Measurements from ENCODE around the gene ATP10B. TPM values are rescaled to one million over a fixed set of nuclear protein-coding genes. Genes with fewer than 3 reads are reported as not detected.
"Not testable (repeated sequence)": the region's sequence is repeated elsewhere in the genome, so short reads cannot be mapped to it uniquely, and the experiment has no call there.

The ATP10B gene
- total RNA-seq, 2 experiments from 2014 or later: not detected

- H3K36me3 Mint-ChIP-seq: no peaks in the 10 kb centered on the region
- no peak overlapping the region for H3K27ac Mint-ChIP-seq
- H3K9me3 Mint-ChIP-seq: no peaks in the 10 kb centered on the region
- no peaks in the 10 kb centered on the region for H3K27me3 Mint-ChIP-seq
- DNase-seq: no peak
- ChIA-PET POLR2A (interaction anchor here (0.6 kb wide), 1 partner anchor 172 kb away, joined by 3 read pairs; no protein-coding TSS in a partner anchor), CTCF (no interaction called here)
- intact Hi-C loops (cut with micrococcal nuclease): no loop called here
- H3K4me3 Mint-ChIP-seq: no peak overlapping the region
- H3K4me1 Mint-ChIP-seq (ENCODE audit: low read depth): no peaks in the 10 kb centered on the region
Observed at GRCh38 chr5:160742446-160742845, 109.6 kb downstream of the ATP10B start.

DNA sequence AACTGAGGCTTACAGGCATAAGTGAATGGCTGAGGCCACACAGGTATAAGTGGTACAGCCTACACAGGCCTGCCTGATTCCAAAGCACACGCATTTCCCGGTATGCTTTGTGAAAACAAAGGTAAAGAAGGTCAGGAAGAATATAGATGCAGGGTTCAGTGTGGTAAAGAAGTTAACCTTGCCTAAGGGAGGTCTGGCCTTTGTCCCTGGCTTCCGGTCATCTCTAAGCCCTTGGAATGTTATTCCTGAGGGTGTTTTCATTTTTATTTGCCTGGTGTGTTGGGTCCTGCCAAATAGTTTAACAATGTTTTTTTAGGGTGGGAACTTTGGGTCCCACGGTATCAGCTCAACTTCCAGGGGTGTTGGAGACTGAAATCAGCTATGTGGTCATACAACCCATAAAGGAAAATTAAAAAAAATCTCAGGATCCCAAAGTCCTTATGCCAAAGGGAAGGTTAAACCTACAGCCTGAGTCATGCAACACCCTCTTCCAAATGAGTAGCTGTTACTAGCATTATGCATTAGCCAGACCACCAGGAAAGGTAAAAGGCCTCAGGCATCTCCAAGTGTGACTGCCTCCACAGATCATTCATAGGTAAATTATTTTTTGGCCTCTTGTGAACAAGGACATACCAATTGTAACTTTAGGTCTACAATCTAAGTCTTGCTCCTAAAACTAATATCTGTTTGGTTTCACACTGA lies 124.6 kb downstream of the ATP10B start:
- Mint-ChIP-seq H3K27ac (no peak overlapping the region), H3K27me3 (peaks cover 4% of the 10 kb centered on the region), H3K36me3 (no peaks in the 10 kb centered on the region), H3K4me3 (no peak overlapping the region), H3K4me1 (ENCODE audit: low read depth) (no peaks in the 10 kb centered on the region), H3K9me3 (no peaks in the 10 kb centered on the region)
- no peak for DNase-seq
- ChIA-PET POLR2A (no interaction called here), CTCF (no interaction called here)
- intact Hi-C loops (cut with micrococcal nuclease): no loop called here

GRCh38 chr5:160726721-160727120 lies 125.3 kb downstream of the ATP10B start:
- peaks cover 4% of the 10 kb centered on the region for H3K27me3 Mint-ChIP-seq
- no peaks in the 10 kb centered on the region for H3K36me3 Mint-ChIP-seq
- intact Hi-C loops (cut with micrococcal nuclease): no loop called here
- H3K4me1 Mint-ChIP-seq (ENCODE audit: low read depth): no peaks in the 10 kb centered on the region
- H3K4me3 Mint-ChIP-seq: no peak overlapping the region
- DNase-seq: no peak
- ChIA-PET POLR2A (no interaction called here), CTCF (no interaction called here)
- H3K9me3 Mint-ChIP-seq: no peaks in the 10 kb centered on the region
- no peak overlapping the region for H3K27ac Mint-ChIP-seq

GRCh38 chr5:160720822-160721221 lies 131.2 kb downstream of the ATP10B start:
- H3K9me3 Mint-ChIP-seq: no peaks in the 10 kb centered on the region
- CTCF ChIA-PET: interaction anchor here (0.7 kb wide), 1 partner anchor 853 kb away, joined by 3 read pairs; no protein-coding TSS in a partner anchor
- DNase-seq: no peak
- H3K4me1 Mint-ChIP-seq (ENCODE audit: low read depth): no peaks in the 10 kb centered on the region
- POLR2A ChIA-PET: no interaction called here
- no peaks in the 10 kb centered on the region for H3K36me3 Mint-ChIP-seq
- no peak overlapping the region for H3K4me3 Mint-ChIP-seq
- intact Hi-C loops (cut with micrococcal nuclease): no loop called here
- H3K27ac Mint-ChIP-seq: no peak overlapping the region
- H3K27me3 Mint-ChIP-seq: no peaks in the 10 kb centered on the region

DNA sequence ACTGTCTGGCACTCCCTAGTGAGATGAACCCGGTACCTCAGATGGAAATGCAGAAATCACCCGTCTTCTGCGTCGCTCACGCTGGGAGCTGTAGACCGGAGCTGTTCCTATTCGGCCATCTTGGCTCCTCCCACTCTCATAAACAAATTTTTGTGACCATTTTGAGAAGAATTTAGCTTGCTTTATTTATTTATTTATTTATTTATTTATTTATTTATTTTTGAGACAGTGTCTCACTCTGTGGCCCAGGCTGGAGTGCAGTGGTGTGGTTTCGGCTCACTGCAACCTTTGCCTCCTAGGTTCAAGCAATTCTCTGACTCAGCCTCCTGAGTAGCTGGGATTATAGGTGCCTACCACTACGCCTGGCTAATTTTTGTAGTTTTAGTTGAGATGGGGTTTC lies 136.5 kb downstream of the ATP10B start:
- H3K4me3 Mint-ChIP-seq; H3K27me3 Mint-ChIP-seq; H3K4me1 Mint-ChIP-seq (ENCODE audit: low read depth); H3K9me3 Mint-ChIP-seq; intact Hi-C loops (cut with micrococcal nuclease); POLR2A ChIA-PET; H3K36me3 Mint-ChIP-seq; H3K27ac Mint-ChIP-seq; DNase-seq; CTCF ChIA-PET: not testable (repeated sequence)

DNA sequence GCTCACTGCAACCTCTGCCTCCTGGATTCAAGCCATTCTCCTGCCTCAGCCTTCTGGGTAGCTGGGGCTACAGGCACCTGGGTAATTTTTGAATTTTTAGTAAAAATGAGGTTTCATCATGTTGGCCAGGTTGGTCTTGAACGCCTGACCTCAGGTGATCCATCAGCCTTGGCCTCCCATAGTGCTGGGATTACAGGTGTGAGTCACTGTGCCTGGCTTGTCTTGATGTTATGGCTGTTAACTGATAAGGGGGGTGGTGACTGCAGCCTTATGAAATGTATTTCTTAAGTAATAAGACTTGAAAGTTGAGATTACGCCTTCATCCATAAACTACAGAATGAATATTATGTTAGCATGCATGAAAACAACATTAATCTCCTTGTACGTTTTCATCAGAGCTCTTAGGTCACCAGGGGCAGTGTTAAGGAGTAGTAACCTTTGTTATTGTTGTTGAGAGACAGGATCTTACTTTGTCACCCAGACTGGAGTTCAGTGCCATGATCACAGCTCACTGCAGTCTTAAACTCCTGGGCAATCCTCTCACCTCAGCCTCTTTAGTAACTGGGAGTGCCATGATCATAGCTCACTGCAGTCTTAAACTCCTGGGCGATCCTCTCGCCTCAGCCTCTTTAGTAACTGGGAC lies 148.3 kb downstream of the ATP10B start:
- Mint-ChIP-seq H3K27me3 (peaks cover 1% of the 10 kb centered on the region), H3K27ac (no peak overlapping the region), H3K4me1 (ENCODE audit: low read depth) (no peaks in the 10 kb centered on the region), H3K9me3 (no peaks in the 10 kb centered on the region), H3K4me3 (no peak overlapping the region), H3K36me3 (no peaks in the 10 kb centered on the region)
- CTCF ChIA-PET: no interaction called here
- intact Hi-C loops (cut with micrococcal nuclease): no loop called here
- POLR2A ChIA-PET: no interaction called here
- DNase-seq: no peak

DNA sequence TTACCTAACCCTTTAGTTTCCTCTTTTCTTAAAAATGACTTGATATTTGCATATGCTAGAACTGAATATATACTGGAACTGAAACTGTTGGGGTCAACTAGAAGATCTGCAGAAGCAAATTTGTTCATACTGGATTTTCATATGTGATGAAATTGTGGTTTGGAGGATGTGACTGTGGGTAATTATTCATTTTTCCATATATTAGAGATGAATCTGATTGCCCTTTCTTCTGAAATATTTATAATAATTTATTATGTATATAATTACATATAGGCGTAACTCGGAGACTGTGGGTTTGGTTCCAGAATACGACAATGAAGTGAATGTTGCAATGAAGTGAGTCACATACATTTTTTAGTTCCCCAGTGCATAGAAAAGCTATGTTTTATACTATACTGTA lies 149.1 kb downstream of the ATP10B start:
- intact Hi-C loops (cut with micrococcal nuclease): no loop called here
- Mint-ChIP-seq H3K9me3 (no peaks in the 10 kb centered on the region), H3K4me1 (ENCODE audit: low read depth) (no peaks in the 10 kb centered on the region), H3K4me3 (no peak overlapping the region), H3K27me3 (peaks cover 1% of the 10 kb centered on the region), H3K27ac (no peak overlapping the region), H3K36me3 (no peaks in the 10 kb centered on the region)
- POLR2A ChIA-PET: no interaction called here
- CTCF ChIA-PET: no interaction called here
- DNase-seq: no peak

DNA sequence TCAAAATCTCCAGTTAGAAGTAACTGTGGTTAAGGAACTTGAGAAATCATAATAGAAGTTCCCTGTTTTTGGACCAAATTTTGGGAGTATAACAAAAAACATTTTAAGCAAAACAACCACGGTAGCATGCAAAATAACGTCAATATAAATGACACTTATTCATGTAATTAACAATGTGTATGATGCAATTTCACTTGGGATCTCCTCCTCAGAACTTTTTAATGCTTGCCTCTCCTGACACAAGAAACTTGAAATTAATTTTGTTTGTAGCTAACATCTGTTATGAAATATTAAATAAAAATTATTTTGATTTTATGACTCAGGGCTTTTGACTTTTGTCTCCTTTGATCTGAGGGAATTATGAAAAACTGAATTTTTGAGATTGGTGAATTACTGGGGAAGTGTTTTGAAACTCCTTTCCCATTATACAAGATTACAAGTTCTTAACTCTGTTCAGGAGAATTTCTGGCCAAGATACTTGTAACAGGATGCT lies 149.7 kb downstream of the ATP10B start:
- Mint-ChIP-seq H3K36me3 (no peaks in the 10 kb centered on the region), H3K27me3 (no peaks in the 10 kb centered on the region), H3K9me3 (no peaks in the 10 kb centered on the region), H3K4me1 (ENCODE audit: low read depth) (no peaks in the 10 kb centered on the region), H3K27ac (no peak overlapping the region), H3K4me3 (no peak overlapping the region)
- POLR2A ChIA-PET: no interaction called here
- CTCF ChIA-PET: no interaction called here
- no peak for DNase-seq
- intact Hi-C loops (cut with micrococcal nuclease): no loop called here

- ChIA-PET POLR2A (no interaction called here), CTCF (no interaction called here)
- Mint-ChIP-seq H3K9me3 (no peaks in the 10 kb centered on the region), H3K4me3 (no peak overlapping the region), H3K4me1 (ENCODE audit: low read depth) (no peaks in the 10 kb centered on the region), H3K27me3 (no peaks in the 10 kb centered on the region), H3K27ac (no peak overlapping the region), H3K36me3 (no peaks in the 10 kb centered on the region)
- no peak for DNase-seq
- intact Hi-C loops (cut with micrococcal nuclease): no loop called here
Observed at GRCh38 chr5:160701403-160701802, 150.6 kb downstream of the ATP10B start.

DNA sequence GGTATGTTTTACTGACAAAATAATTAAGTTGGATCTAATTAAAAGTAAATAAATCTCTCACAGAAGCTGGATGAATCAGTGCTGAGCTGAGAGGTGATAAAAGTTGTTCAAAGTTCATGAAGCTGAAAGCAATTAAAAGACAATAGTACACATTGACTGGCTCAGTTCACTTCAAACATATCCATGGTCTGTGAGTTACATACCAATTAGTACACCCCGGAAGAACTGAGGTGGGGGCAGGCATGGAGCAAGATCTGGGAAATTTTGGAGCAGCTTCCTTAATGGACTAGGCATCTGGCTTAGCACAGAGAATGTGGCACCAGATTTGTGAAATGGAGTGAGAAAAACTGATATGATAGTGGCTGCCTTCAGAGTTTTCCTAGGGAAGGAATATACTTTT lies 152.7 kb downstream of the ATP10B start:
- ChIA-PET POLR2A (no interaction called here), CTCF (no interaction called here)
- no peak overlapping the region for H3K4me3 Mint-ChIP-seq
- H3K27me3 Mint-ChIP-seq: no peaks in the 10 kb centered on the region
- intact Hi-C loops (cut with micrococcal nuclease): loop anchor here (10.0 kb wide), 1 partner anchor 194 kb away; no protein-coding TSS in a partner anchor
- no peak overlapping the region for H3K27ac Mint-ChIP-seq
- H3K4me1 Mint-ChIP-seq (ENCODE audit: low read depth): no peaks in the 10 kb centered on the region
- no peaks in the 10 kb centered on the region for H3K36me3 Mint-ChIP-seq
- no peaks in the 10 kb centered on the region for H3K9me3 Mint-ChIP-seq
- no peak for DNase-seq

DNA sequence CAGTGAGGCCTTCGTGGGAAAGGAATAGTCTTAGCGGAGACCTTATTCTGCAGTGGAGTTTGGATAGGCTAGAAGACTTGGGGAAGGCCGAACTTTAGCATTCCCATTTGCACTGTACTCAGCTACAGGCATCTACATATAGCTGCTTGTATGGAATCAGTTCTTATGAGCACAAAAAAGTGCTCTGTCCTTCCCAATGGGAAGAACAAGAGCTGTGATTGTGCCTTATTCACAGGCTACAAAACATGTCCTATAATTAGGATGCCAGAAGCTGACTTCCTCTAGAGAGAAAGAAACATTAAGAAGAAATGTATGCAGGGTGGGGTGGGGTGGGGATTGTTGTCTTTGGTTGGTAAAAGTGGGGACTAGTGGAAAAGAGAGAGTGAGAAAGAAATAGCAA lies 154.7 kb downstream of the ATP10B start:
- Mint-ChIP-seq H3K27me3 (peaks cover 1% of the 10 kb centered on the region), H3K4me1 (ENCODE audit: low read depth) (no peaks in the 10 kb centered on the region), H3K9me3 (no peaks in the 10 kb centered on the region), H3K27ac (no peak overlapping the region), H3K4me3 (no peak overlapping the region), H3K36me3 (no peaks in the 10 kb centered on the region)
- no peak for DNase-seq
- CTCF ChIA-PET: no interaction called here
- intact Hi-C loops (cut with micrococcal nuclease): loop anchor here (10.0 kb wide), 1 partner anchor 192 kb away; no protein-coding TSS in a partner anchor
- POLR2A ChIA-PET: no interaction called here

DNA sequence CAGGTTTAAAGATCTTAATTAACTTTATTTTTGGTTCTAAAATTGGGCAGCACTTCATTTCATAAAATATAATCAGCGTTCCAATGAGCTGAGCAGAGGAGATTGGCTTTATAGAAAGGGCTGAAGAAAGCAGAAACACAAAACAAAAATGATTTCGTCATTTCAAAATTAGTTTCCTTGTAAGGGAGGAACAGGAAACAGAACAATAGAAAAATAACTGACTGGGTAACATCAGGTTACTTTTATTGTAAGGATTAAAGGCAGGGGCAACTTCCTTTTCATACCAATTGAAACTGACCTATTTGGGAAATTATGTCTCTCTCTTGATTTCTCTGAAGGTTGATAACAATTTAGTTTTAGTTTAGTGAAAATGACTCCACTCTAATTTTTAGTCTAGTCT lies 157.1 kb downstream of the ATP10B start:
- Mint-ChIP-seq H3K9me3 (no peaks in the 10 kb centered on the region), H3K36me3 (no peaks in the 10 kb centered on the region), H3K27ac (no peak overlapping the region), H3K27me3 (peaks cover 1% of the 10 kb centered on the region), H3K4me3 (no peak overlapping the region), H3K4me1 (ENCODE audit: low read depth) (no peaks in the 10 kb centered on the region)
- ChIA-PET POLR2A (no interaction called here), CTCF (no interaction called here)
- intact Hi-C loops (cut with micrococcal nuclease): loop anchor here (10.0 kb wide), 1 partner anchor 190 kb away; no protein-coding TSS in a partner anchor
- no peak for DNase-seq
